DOHH2 (cell line): ENCODE measurements around the gene ADARB1.

Source experiments
- CTCF ChIP-seq: fragments of 200-600 bp; sonication (generic); IDR thresholded peaks from one replicate; pipeline ENCODE4 v1.5.1; 2014; ENCODE audit warnings: antibody characterized with exemption, mild to moderate bottlenecking, low read depth, low read length; ENCODE audit not compliant: poor library complexity, severe bottlenecking
- EZH2phosphoT487 ChIP-seq: fragments of 200-600 bp; sonication (generic); IDR thresholded peaks from 2 replicates; pipeline ENCODE4 v1.6.1; 2017; ENCODE audit warnings: borderline replicate concordance, mild to moderate bottlenecking, antibody characterized with exemption, low read length, moderate library complexity, mixed read lengths

GRCh38 chr21:45074048-45074817 is at the start of gene ADARB1:
- TF ChIP-seq CTCF, result no peak
- no peak for TF ChIP-seq EZH2phosphoT487
